Loucy (cell line): ENCODE data around the gene CACUL1.

Source experiments
- EZH2phosphoT487 ChIP-seq: fragments of 200-600 bp; IDR thresholded peaks from 2 replicates; pipeline ENCODE4 v1.6.1; 2018; ENCODE audit warnings: antibody characterized with exemption, mild to moderate bottlenecking, moderate library complexity, borderline replicate concordance
- TF ChIP-seq, protein P1 (sequence below): fragments of 200-600 bp; sonication (generic); conservative IDR thresholded peaks from 2 replicates; pipeline ENCODE4 v1.5.1; 2014; ENCODE audit warnings: mild to moderate bottlenecking, antibody characterized with exemption, low read length

GRCh38 chr10:118725886-118726500 is 28.8 kb downstream of the CACUL1 start:
- TF ChIP-seq, protein P1, sequence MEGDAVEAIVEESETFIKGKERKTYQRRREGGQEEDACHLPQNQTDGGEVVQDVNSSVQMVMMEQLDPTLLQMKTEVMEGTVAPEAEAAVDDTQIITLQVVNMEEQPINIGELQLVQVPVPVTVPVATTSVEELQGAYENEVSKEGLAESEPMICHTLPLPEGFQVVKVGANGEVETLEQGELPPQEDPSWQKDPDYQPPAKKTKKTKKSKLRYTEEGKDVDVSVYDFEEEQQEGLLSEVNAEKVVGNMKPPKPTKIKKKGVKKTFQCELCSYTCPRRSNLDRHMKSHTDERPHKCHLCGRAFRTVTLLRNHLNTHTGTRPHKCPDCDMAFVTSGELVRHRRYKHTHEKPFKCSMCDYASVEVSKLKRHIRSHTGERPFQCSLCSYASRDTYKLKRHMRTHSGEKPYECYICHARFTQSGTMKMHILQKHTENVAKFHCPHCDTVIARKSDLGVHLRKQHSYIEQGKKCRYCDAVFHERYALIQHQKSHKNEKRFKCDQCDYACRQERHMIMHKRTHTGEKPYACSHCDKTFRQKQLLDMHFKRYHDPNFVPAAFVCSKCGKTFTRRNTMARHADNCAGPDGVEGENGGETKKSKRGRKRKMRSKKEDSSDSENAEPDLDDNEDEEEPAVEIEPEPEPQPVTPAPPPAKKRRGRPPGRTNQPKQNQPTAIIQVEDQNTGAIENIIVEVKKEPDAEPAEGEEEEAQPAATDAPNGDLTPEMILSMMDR = no peak
- TF ChIP-seq EZH2phosphoT487 = no peak
